ENCODE measurements around the gene SMYD3. TPM values are rescaled to one million over a fixed set of nuclear protein-coding genes. Genes with fewer than 3 reads are reported as not detected.

Gene SMYD3
- total and polyA plus RNA-seq, 2 of the 4 experiments (the other 2 are of a cell fraction): 26.5 to 37.6 TPM

DNA sequence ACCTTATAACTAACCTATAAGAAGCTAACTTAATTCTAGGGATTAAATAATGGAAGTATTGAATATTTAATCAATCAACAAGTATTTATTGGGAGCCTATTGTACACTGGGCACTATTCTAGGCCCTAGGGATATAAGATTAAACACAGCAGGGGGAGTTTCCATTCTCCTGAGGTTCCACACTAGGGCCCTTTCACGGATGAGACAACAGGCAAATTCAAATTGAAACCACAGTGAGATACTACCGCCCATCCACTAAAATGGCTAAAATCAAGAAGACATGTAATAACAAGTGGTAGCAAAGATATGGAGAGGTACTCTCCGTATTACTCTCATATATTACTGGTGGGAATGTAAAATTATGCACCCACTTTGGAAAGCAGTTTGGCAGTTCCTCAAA is 677.9 kb downstream of the SMYD3 start:
- Histone ChIP-seq H3K9me3 (ENCODE audit: control insufficient read depth, insufficient read depth, low read length) (no peaks in the 10 kb centered on the region), H3K27me3 (ENCODE audit: control insufficient read depth, insufficient read depth, low read length) (no peaks in the 10 kb centered on the region), H2BK120ac (ENCODE audit: low read depth, low read length) (no peak overlapping the region), H3K9ac (ENCODE audit: low read depth, low read length) (no peak overlapping the region), H2AK9ac (replicated peaks; ENCODE audit: low read depth, low read length, poor library complexity) (no peak overlapping the region), H3K79me1 (ENCODE audit: low read depth in 1 of 2, low read length in 2 of 2) (no peaks in the 10 kb centered on the region), H2AFZ (replicated peaks; ENCODE audit: low read length, poor library complexity) (no peak overlapping the region), H3K23ac (ENCODE audit: low read depth, low read length) (no peak overlapping the region), H4K20me1 (ENCODE audit: insufficient read depth, low read length) (no peaks in the 10 kb centered on the region), H2AK5ac (ENCODE audit: low read depth, low read length) (no peak overlapping the region), H3K4me1 (ENCODE audit: control insufficient read depth, insufficient read depth, low read length) (no peaks in the 10 kb centered on the region), H4K5ac (ENCODE audit: low read depth, low read length) (no peak overlapping the region), H2BK20ac (ENCODE audit: low read depth, low read length) (no peak overlapping the region), H4K91ac (ENCODE audit: insufficient read depth, low read depth, low read length) (no peak overlapping the region), H3K4me3 (ENCODE audit: insufficient read depth, low read depth, low read length) (no peak overlapping the region), H3K18ac (ENCODE audit: low read depth, low read length) (no peak overlapping the region), H3K9me1 (ENCODE audit: insufficient read depth, low read length) (0 out of 2 replicates have a peak, but pooled peaks cover 4% of the 10 kb centered on the region), H4K8ac (ENCODE audit: low read depth in 2 of 2, low read length in 2 of 2) (no peak overlapping the region), H2BK15ac (ENCODE audit: low read depth, low read length) (no peak overlapping the region), H3K36me3 (ENCODE audit: control insufficient read depth, insufficient read depth, low read length) (no peaks in the 10 kb centered on the region), H3K14ac (replicated peaks; ENCODE audit: low read depth, low read length) (no peak overlapping the region), H3K4me2 (ENCODE audit: low read depth, low read length) (no peak overlapping the region), H3K27ac (ENCODE audit: insufficient read depth, low read length) (no peak overlapping the region), H3K4ac (ENCODE audit: low read depth, low read length) (no peak overlapping the region), H2BK5ac (ENCODE audit: low read depth, low read length, poor library complexity, severe bottlenecking) (no peak overlapping the region), H3K56ac (ENCODE audit: extremely low read depth, insufficient read depth, low read length) (no peak overlapping the region)
- ChIA-PET POLR2A (ENCODE audit: unreplicated experiment) (no interaction called here), CTCF (no interaction called here)
- TF ChIP-seq, protein P1, sequence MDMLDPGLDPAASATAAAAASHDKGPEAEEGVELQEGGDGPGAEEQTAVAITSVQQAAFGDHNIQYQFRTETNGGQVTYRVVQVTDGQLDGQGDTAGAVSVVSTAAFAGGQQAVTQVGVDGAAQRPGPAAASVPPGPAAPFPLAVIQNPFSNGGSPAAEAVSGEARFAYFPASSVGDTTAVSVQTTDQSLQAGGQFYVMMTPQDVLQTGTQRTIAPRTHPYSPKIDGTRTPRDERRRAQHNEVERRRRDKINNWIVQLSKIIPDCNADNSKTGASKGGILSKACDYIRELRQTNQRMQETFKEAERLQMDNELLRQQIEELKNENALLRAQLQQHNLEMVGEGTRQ (IDR thresholded peaks at IDR 0.05; ENCODE audit: low read depth, low read length): no peak
- no peak for TF ChIP-seq RFX5 (IDR thresholded peaks at IDR 0.05; ENCODE audit: low read depth, low read length)
- TF ChIP-seq MAFK (IDR thresholded peaks at IDR 0.05; ENCODE audit: low read depth, low read length): no peak
- TF ChIP-seq MXI1 (IDR thresholded peaks at IDR 0.05; ENCODE audit: borderline replicate concordance, low read depth, low read length): no peak
- TF ChIP-seq MAZ (IDR thresholded peaks at IDR 0.05; ENCODE audit: borderline replicate concordance, low read depth, low read length): no peak
- TF ChIP-seq CEBPB (IDR thresholded peaks at IDR 0.05; ENCODE audit: low read depth, low read length): no peak
- TF ChIP-seq FOS (IDR thresholded peaks at IDR 0.05; ENCODE audit: low read depth, low read length): no peak
- TF ChIP-seq NFE2L2 (IDR thresholded peaks at IDR 0.05; ENCODE audit: low read depth, low read length): no peak
- intact Hi-C loops (cut with micrococcal nuclease): no loop called here
- DNase-seq (no peak), ATAC-seq (ENCODE audit: low read depth) (no peak)
- dilution Hi-C loops (cut with HindIII; ENCODE audit: low sequenced_read_pairs, unreplicated experiment): no loop called here
- no CpG with 5 or more reads among the region's 3 CpGs for WGBS, 2 experiments (ENCODE audit: extremely low coverage in 2 of 2, insufficient read length in 1 of 2)
- in situ Hi-C loops (cut with MboI; ENCODE audit: low sequenced_read_pairs): no loop called here
- no TSS peak for BruUV-seq (replicated peaks)
